IPS-NIHi7 (cell line): ENCODE data around the gene TNRC6C.
"Not testable (repeated sequence)": the region's sequence is repeated elsewhere in the genome, so short reads cannot be mapped to it uniquely, and the experiment has no call there.

ENCODE experiments used
- DNase-seq: peaks from one replicate; pipeline ENCODE4 v3.0.0; 2012; ENCODE audit warnings: mixed read lengths; ENCODE audit errors: extremely low spot score

TNRC6C gene

DNA sequence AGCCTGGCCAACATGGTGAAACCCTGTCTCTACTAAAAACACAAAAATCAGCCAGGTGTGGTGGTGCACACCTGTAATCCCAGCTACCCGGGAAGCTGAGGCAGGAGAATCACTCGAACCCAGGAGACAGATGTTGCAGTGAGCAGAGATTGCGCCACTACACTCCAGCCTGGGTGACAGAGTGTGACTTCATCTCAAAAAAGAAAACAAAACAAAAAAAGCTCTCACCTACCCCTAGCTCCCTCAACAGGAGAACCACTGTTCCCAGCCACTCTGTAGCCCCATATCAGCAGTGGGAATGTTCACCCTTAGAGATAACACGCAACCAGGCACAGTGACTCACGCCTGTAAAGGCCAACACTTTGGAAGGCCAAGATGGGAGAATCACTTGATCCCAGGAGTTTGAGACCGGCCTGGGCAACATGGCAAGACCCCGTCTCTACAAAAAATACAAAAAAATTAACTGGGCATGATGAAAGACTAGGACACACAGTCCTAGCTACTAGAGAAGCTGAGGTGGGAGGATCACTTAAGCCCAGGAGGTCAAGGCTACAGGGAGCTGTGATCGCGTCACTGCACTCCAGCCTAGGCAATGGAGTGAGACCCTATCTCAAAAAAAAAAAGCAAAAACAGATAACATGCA, 177.5 kb downstream of the TNRC6C start:
- no peak for DNase-seq

GRCh38 chr17:78137392-78138203, 179.1 kb downstream of the TNRC6C start:
- peak; percentile 30 for DNase-seq

DNA sequence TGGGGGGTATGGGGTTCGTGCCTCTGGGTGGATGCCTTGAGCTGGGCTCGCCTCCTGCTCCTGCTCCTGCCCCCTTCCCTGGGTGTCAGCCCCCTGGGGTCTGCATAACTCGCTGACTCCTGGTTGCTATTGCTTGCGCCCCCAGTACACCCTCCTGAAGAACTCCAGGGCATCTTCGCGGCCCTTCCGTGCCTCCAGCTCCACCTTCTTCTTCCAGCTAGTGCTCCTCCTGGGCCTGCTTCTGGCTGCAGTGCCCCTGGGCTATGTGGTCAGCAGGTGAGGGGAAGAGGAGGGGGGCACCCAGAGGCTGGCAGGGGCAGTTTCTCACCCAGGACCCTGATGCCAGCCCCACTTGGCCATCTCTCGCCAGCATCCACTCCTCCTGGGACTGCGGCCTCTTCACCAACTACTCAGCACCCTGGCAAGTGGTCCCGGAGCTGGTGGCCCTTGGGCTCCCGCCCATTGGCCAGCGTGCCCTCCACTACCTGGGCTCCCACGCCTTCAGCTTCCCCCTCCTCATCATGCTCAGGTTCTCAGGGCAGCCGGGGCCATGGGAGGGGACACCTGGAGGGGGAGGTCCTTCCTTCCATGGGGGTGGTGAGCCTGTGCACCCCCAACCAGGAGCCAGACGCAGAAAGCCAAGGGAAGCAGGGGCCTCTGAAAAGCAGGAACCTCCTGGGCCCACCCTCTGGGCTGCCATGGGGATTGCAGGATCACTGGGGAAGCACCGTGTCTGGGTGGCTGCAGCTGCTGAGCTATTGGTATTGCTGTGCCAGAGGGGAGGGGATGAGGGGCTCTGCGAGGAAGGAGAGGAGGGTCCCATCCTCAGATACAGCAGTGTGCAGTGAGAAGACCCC, 179.9 kb downstream of the TNRC6C start:
- no peak for DNase-seq

GRCh38 chr17:78139861-78140168, 181.3 kb downstream of the TNRC6C start:
- not testable (repeated sequence) for DNase-seq

DNA sequence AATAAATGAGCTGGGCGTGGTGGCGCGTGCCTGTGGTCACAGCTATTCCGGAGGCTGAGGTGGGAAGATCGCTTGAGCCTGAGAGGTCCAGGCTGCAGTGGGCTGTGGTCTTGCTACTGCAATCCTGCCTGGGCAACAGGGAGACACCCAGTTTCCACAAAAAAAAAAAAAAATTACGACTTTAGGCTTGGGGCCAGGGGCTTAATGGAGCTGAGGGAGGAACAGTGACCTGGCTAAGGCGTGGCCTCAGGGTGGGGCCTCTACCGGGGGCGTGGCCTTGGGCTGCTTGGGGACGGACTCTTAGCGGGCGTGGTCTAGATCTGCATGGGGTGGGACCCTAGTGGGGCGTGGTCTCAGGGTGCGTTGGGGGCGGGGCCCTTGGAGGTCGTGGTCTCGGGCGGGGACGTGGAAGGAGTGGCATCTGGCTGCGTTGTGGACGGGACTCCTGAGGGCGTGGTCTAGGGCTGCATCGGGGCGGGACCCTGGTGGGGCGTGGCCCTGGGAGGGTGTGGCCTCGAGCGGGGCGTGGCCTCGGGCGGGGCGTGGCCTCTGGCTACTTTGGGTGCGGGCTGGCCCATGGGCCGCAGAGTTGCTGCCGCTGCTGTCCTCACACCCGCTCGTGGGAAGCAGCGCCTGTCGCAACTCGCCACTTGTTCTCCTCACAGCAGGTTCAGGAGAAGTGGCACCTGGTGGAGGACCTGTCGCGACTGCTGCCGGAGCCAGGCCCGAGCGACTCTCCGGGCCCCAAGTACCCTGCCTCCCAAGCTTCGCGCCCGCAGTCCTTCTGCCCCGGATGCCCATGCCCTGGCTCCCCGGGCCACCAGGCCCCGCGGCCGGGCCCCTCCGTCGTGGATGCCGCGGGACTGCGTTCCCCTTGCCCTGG, 181.9 kb downstream of the TNRC6C start:
- peak; percentile 97 for DNase-seq

DNA sequence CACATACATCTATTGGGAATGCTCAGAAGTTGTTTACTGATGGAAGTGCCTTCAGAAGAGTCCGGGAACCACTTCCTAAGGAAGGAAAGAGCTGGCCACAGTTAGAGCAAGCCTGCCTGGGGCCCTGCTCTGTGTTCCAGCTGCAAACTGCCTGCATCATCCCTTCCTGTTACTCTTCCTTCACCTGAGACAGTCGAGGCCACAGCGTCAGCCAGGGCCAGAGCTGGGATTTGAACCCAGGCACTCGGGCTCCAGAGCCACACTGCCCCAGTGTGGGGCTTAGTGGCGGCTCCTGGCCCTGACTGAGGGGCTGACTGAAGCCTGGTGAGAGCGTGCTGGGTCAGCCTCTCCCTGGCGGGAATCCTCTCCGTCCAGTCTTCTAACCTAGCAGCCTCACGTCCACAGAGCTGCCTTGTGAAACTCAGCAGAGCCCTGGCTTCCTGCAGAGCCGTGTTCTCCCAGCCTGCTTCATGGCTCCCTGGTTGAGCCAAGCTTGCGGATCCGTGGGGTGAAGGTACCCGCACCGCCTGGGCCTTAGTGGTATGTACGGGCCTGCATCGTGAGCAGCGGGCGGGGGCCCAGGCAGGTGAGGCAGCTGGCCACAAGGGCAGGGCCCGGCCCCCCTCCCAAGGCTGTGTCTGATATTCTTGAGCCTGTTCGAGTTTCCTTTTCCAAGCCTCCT, 183.1 kb downstream of the TNRC6C start:
- no peak for DNase-seq

- no peak for DNase-seq
Observed at GRCh38 chr17:78142119-78142861, 183.8 kb downstream of the TNRC6C start.

- no peak for DNase-seq
Observed at GRCh38 chr17:78143214-78144146, 185.0 kb downstream of the TNRC6C start.

GRCh38 chr17:78144147-78144719, 185.7 kb downstream of the TNRC6C start:
- no peak for DNase-seq

GRCh38 chr17:78144736-78145641, 186.5 kb downstream of the TNRC6C start:
- no peak for DNase-seq

- DNase-seq = no peak
Observed at GRCh38 chr17:78146471-78146869, 188.0 kb downstream of the TNRC6C start.

GRCh38 chr17:78146881-78147280, 188.4 kb downstream of the TNRC6C start:
- DNase-seq = no peak

- DNase-seq = no peak
Observed at GRCh38 chr17:78147315-78147998, 189.0 kb downstream of the TNRC6C start.

DNA sequence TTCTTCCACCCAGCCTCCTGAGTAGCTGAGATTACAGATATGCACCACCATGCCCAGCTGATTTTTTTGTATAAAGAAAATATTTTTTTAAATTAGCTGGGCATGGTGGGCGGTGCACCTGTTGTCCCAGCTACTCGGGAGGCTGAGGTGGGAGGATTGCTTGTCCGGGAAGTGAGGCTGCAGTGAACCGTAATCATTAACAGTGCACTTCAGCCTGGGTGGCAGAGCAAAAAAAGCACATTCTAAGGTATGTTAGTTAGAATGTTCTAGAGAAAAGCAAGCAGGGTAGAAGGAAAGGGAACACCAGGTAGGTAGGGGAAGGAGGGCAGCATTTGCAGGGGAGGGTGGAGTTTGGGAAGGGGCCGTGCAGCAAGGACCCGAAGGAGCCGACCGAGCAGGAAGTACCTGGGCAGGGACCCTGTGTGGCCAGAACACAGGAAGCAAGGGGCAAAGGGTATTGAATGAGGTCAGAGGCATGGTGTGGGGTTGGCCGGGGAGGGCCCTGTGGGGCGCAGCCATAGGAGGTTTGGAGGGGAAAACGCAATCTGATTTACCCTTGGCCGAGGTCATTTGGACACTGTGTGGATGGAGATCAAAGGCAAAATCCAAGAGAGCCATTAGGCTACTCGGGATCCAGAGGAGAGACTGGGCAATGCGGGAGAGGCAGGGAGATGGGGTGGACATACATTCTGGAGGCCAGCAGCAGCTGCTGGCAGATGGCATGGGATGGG, 189.9 kb downstream of the TNRC6C start:
- DNase-seq = no peak

DNA sequence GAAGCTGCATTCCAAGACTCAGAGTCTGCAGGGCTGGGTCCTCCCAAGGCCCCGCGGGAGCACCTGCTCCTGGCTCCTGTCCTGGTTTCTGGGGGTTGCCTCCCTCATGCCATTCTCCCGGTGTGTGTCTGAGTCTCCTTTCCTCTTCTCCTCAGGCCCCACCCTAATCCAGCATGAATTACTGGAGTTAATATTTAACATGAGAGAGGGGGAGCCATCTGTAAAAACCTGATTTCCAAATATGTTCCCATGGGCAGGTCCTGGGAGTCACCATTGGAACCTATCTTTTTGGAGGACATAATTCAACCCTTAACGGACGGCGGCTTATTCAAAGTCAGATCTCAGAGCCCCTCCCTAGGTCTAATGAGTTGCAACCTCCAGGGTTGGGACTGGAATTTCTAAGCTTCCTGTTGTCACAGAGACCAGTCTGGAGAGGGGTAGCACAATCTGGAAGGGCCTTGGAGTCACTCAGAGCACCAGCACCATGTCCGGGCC, 193.1 kb downstream of the TNRC6C start:
- DNase-seq = no peak
